SK-N-MC (cell line): ENCODE measurements around the gene OLFM4.

ENCODE experiments used
- EZH2 ChIP-seq: fragments of 200-600 bp; sonication (generic); IDR thresholded peaks from one replicate; pipeline ENCODE4 v1.6.1; 2017; ENCODE audit warnings: antibody characterized with exemption
- FOXP2 ChIP-seq: optimal IDR thresholded peaks from 2 replicates; pipeline ENCODE3; 2011; ENCODE audit warnings: mild to moderate bottlenecking, moderate library complexity; ENCODE audit not compliant: insufficient read depth; ENCODE audit errors: extremely low read length, control extremely low read depth
- POLR2AphosphoS5 ChIP-seq: IDR thresholded peaks from 2 replicates; pipeline ENCODE4 v1.6.1; 2012; ENCODE audit warnings: mild to moderate bottlenecking, low read depth, low read length, borderline replicate concordance

DNA sequence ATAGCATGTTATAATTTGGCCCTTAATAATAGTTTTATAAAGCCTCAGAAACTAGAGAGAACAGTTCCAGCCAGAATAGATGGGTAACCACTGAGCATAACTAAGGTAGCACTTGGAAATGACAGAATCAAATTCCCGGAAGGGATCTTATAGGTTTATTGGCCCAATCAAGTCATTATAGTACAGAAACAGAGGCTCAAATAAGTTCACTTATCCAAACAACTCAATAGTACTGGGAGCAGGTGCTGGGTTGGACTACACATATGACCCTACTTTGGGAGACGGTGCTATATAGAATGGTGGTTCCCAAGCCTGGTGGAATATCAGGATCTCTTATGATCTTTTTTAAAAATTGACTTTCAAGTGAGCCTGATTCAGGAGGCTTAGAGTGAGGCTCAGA lies 32.7 kb upstream of the OLFM4 start:
- TF ChIP-seq POLR2AphosphoS5 = no peak
- no peak for TF ChIP-seq EZH2
- no peak for TF ChIP-seq FOXP2
